BLaER1 treated with 17β-estradiol and CSF1 and Interleukin-3, amounts not matched to agents 10 nM and 100 nM (cell line): ENCODE results near the gene OR1K1.
"Not testable (repeated sequence)": the region's sequence is repeated elsewhere in the genome, so short reads cannot be mapped to it uniquely, and the experiment has no call there.

Source experiments
- H3K27ac ChIP-seq, 11 experiments: shearing (Covaris generic); formaldehyde crosslinking; 2 replicates each; pipeline ENCODE4 v1.8.1; 2022
- H3K27me3 ChIP-seq, 11 experiments: shearing (Covaris generic); formaldehyde crosslinking; 2 replicates each; pipeline ENCODE4 v1.8.1; 2022
- H3K36me3 ChIP-seq, 11 experiments: shearing (Covaris generic); formaldehyde crosslinking; 2 replicates each; pipeline ENCODE4 v1.8.1; 2022
- H3K4me1 ChIP-seq, 10 experiments: shearing (Covaris generic); formaldehyde crosslinking; 2 replicates each; pipeline ENCODE4 v1.8.1; 2022
- H3K4me2 ChIP-seq, 11 experiments: shearing (Covaris generic); formaldehyde crosslinking; 2 replicates each; pipeline ENCODE4 v1.8.1; 2022
- H3K4me3 ChIP-seq, 10 experiments: shearing (Covaris generic); formaldehyde crosslinking; 2 replicates each; pipeline ENCODE4 v1.8.1; 2022
- H3K9ac ChIP-seq, 11 experiments: shearing (Covaris generic); formaldehyde crosslinking; 2 replicates each; pipeline ENCODE4 v1.8.1; 2022
- H3K9me3 ChIP-seq, 11 experiments: shearing (Covaris generic); formaldehyde crosslinking; replicated peaks in 1 of 11; 2 replicates each; pipeline ENCODE4 v1.8.1; 2022
- H4K20me1 ChIP-seq, 11 experiments: shearing (Covaris generic); formaldehyde crosslinking; 2 replicates each; pipeline ENCODE4 v1.8.1; 2022
- Cebpa-rat ChIP-seq, 11 experiments: shearing (Covaris generic); IDR thresholded peaks; 2 replicates each; pipeline ENCODE4 v1.8.1; 2022

The OR1K1 gene

GRCh38 chr9:122786338-122786737 lies 13.6 kb upstream of the OR1K1 start:
- H4K20me1 ChIP-seq = no peaks in the 10 kb centered on the region
- no peak for TF ChIP-seq Cebpa-rat (IDR thresholded peaks at IDR 0.05)
- no peak overlapping the region for H3K4me2 ChIP-seq
- no peak overlapping the region for H3K9ac ChIP-seq
- no peaks in the 10 kb centered on the region for H3K27me3 ChIP-seq
- no peaks in the 10 kb centered on the region for H3K4me1 ChIP-seq
- no peak overlapping the region for H3K27ac ChIP-seq
- H3K4me3 ChIP-seq = no peak overlapping the region
- H3K36me3 ChIP-seq = no peaks in the 10 kb centered on the region
- H3K9me3 ChIP-seq = no peaks in the 10 kb centered on the region

- Histone ChIP-seq H3K36me3 (no peaks in the 10 kb centered on the region), H3K9ac (no peak within 1 kb of the TSS), H3K4me2 (no peak within 1 kb of the TSS), H3K4me3 (no peak within 1 kb of the TSS), H3K27ac (no peak within 1 kb of the TSS), H3K4me1 (no peaks in the 10 kb centered on the region), H3K27me3 (no peaks in the 10 kb centered on the region), H4K20me1 (no peaks in the 10 kb centered on the region), H3K9me3 (no peaks in the 10 kb centered on the region; a peak in 2 of 22 replicates)
- no peak for TF ChIP-seq Cebpa-rat (IDR thresholded peaks at IDR 0.05)
These were observed 11.1 kb upstream of the OR1K1 start, which contains the start of gene OR5C1 for GRCh38 chr9:122788831-122789230. OR5C1 (plus strand) TSS chr9:122788933; CDS start chr9:122788933, 0 bp downstream.

- H3K4me2 ChIP-seq = no peak overlapping the region
- no peak overlapping the region for H3K27ac ChIP-seq
- H3K9me3 ChIP-seq = no peaks in the 10 kb centered on the region; a peak in 2 of 22 replicates
- no peak overlapping the region for H3K4me3 ChIP-seq
- no peak for TF ChIP-seq Cebpa-rat (IDR thresholded peaks at IDR 0.05)
- H3K4me1 ChIP-seq = no peaks in the 10 kb centered on the region
- H4K20me1 ChIP-seq = no peaks in the 10 kb centered on the region
- no peaks in the 10 kb centered on the region for H3K27me3 ChIP-seq
- H3K36me3 ChIP-seq = no peaks in the 10 kb centered on the region
- H3K9ac ChIP-seq = no peak overlapping the region
These were observed 10.5 kb upstream of the OR1K1 start for GRCh38 chr9:122789256-122790046.

- Histone ChIP-seq H3K4me3 (no peak overlapping the region), H3K27me3 (no peaks in the 10 kb centered on the region), H3K4me1 (peaks cover 0 to under 1% (median 0%) of the 10 kb centered on the region in 10 experiments; a peak in 1 of 20 replicates), H3K27ac (no peak overlapping the region), H3K4me2 (no peak overlapping the region), H4K20me1 (no peaks in the 10 kb centered on the region), H3K9ac (no peak overlapping the region), H3K9me3 (no peaks in the 10 kb centered on the region; a peak in 2 of 22 replicates), H3K36me3 (no peaks in the 10 kb centered on the region)
- TF ChIP-seq Cebpa-rat (IDR thresholded peaks at IDR 0.05) = no peak
These were observed 7.9 kb upstream of the OR1K1 start for GRCh38 chr9:122791872-122792669.

DNA sequence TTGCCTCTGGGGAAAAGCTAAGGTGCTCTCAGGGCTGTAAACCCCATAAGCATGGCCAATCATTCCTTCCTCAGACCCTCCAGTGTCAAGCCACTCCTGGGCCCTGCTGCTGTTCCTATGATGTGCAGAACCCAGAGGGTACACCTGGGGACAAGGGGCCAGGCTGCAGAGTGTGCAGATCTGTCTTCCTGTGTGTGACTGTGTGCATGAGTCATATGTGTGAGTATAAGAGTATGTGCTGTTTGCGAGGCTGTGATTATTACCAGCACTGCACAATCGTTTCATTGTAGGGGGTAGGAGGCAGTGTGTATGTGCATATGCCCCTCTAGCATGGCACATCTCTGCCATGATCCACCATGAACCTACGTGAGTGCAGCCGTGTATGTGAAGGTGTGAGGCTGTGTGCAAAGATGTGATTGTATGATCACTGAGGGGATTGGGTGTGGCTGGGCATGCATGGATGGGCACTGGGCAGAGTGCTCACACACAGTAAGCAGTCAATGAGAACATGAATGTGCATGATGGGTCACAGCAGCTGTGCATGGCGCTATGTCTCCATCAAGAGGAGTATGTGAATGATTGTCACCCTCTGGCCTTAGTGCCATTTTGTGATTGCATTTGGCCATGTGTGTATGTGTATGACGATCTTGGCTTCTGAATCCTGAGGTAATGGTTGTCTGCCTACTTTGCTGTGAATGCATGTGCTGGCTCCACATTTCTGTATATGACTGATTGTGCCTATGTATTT lies 2.4 kb upstream of the OR1K1 start:
- H3K9me3 ChIP-seq = no peaks in the 10 kb centered on the region; a peak in 2 of 22 replicates
- peaks cover 0 to 9% (median 0%) of the 10 kb centered on the region in 10 experiments; a peak in 2 of 20 replicates for H3K4me1 ChIP-seq
- no peak overlapping the region for H3K27ac ChIP-seq
- no peaks in the 10 kb centered on the region for H3K27me3 ChIP-seq
- 0 out of 22 replicates have a peak, but pooled peaks cover 0 to 4% (median 0%) of the 10 kb centered on the region in 11 experiments for H3K36me3 ChIP-seq
- no peak overlapping the region for H3K4me2 ChIP-seq
- H4K20me1 ChIP-seq = no peaks in the 10 kb centered on the region
- no peak for TF ChIP-seq Cebpa-rat (IDR thresholded peaks at IDR 0.05)
- H3K9ac ChIP-seq = no peak overlapping the region
- no peak overlapping the region for H3K4me3 ChIP-seq

- no peak overlapping the region for H3K4me3 ChIP-seq
- no peak overlapping the region for H3K4me2 ChIP-seq
- no peaks in the 10 kb centered on the region for H4K20me1 ChIP-seq
- peaks cover 0 to 33% (median 18%) of the 10 kb centered on the region in 10 experiments; a peak in 18 of 20 replicates for H3K4me1 ChIP-seq
- H3K27me3 ChIP-seq = no peaks in the 10 kb centered on the region
- H3K36me3 ChIP-seq = peaks cover 0 to 11% (median 0%) of the 10 kb centered on the region in 11 experiments; a peak in 5 of 22 replicates
- peaks cover 5 to 19% (median 13%) of the 10 kb centered on the region in 11 experiments; a peak in 16 of 22 replicates for H3K9me3 ChIP-seq
- TF ChIP-seq Cebpa-rat (IDR thresholded peaks at IDR 0.05) = no peak
- peak overlapping the region in 2 of 11 experiments; percentile 1 to 27; a peak in 1 of 22 replicates for H3K27ac ChIP-seq
- H3K9ac ChIP-seq = no peak overlapping the region
These were observed 6.7 kb downstream of the OR1K1 start for GRCh38 chr9:122806661-122807060.

DNA sequence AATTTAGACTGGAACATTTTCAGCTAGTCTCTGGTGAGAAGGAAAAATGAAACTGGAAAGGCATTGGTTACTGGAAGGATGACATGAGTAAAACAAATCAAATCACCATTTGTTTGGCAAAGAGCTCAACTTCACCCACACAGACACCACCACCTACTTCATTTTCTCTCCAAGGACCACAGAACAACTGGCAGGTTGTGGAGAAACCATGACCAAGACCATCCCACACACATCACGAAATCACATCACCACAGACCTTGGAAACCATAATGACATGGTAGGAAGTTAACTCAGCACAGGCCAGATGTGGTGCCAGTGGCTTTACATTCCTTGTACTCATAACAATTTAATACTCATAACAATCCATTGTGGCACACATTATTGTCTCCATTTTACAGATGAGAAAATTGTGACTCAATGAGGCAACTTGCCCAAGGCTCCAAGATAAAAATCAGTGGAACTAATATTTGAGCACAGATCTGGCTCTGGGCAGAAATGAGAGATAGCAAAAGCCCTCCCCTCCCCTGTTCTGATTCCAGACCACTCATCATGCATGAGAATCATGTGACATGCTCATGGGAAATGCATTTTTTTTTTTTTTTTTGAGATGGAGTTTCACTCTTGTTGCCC lies 7.5 kb downstream of the OR1K1 start:
- Histone ChIP-seq H3K4me1 (peaks cover 0 to 40% (median 25%) of the 10 kb centered on the region in 10 experiments; a peak in 18 of 20 replicates), H3K9me3 (peaks cover 5 to 19% (median 13%) of the 10 kb centered on the region in 11 experiments; a peak in 16 of 22 replicates), H3K4me2 (peak overlapping the region in 7 of 11 experiments; percentile 41 to 63 (median 52); a peak in 11 of 22 replicates), H3K36me3 (peaks cover 0 to 11% (median 0%) of the 10 kb centered on the region in 11 experiments; a peak in 5 of 22 replicates), H3K27me3 (no peaks in the 10 kb centered on the region), H3K4me3 (no peak overlapping the region), H4K20me1 (no peaks in the 10 kb centered on the region), H3K27ac (peak overlapping the region in 3 of 11 experiments; percentile 1 to 27 (median 27); a peak in 1 of 22 replicates), H3K9ac (no peak overlapping the region)
- no peak for TF ChIP-seq Cebpa-rat (IDR thresholded peaks at IDR 0.05)

- Histone ChIP-seq H3K4me1 (peaks cover 0 to 48% (median 32%) of the 10 kb centered on the region in 10 experiments; a peak in 18 of 20 replicates), H3K36me3 (peaks cover 0 to 11% (median 0%) of the 10 kb centered on the region in 11 experiments; a peak in 5 of 22 replicates), H3K9ac (no peak overlapping the region), H3K27me3 (no peaks in the 10 kb centered on the region), H3K4me3 (no peak overlapping the region), H3K27ac (peak overlapping the region in 2 of 11 experiments; percentile 27 to 33; a peak in 1 of 22 replicates), H3K9me3 (peaks cover 5 to 19% (median 13%) of the 10 kb centered on the region in 11 experiments; a peak in 16 of 22 replicates), H4K20me1 (no peaks in the 10 kb centered on the region), H3K4me2 (peak overlapping the region in 10 of 11 experiments; percentile 18 to 63 (median 48); a peak in 18 of 22 replicates)
- TF ChIP-seq Cebpa-rat (IDR thresholded peaks at IDR 0.05) = no peak
These were observed 8.2 kb downstream of the OR1K1 start for GRCh38 chr9:122808141-122808540.

GRCh38 chr9:122809261-122809660 lies 9.3 kb downstream of the OR1K1 start:
- peaks cover 5 to 19% (median 13%) of the 10 kb centered on the region in 11 experiments; a peak in 16 of 22 replicates for H3K9me3 ChIP-seq
- H3K27ac ChIP-seq, H3K9ac ChIP-seq, H4K20me1 ChIP-seq, H3K4me2 ChIP-seq, H3K4me3 ChIP-seq, H3K27me3 ChIP-seq: not testable (repeated sequence)
- H3K4me1 ChIP-seq = peaks cover under 1 to 59% (median 43%) of the 10 kb centered on the region in 10 experiments
- peaks cover 0 to 11% (median 0%) of the 10 kb centered on the region in 11 experiments; a peak in 5 of 22 replicates for H3K36me3 ChIP-seq
